ENCODE measurements around the gene BCHE. TPM values are rescaled to one million over a fixed set of nuclear protein-coding genes. Genes with fewer than 3 reads are reported as not detected.

The BCHE gene
- polyA plus RNA-seq, 3 donors, result not detected

DNA sequence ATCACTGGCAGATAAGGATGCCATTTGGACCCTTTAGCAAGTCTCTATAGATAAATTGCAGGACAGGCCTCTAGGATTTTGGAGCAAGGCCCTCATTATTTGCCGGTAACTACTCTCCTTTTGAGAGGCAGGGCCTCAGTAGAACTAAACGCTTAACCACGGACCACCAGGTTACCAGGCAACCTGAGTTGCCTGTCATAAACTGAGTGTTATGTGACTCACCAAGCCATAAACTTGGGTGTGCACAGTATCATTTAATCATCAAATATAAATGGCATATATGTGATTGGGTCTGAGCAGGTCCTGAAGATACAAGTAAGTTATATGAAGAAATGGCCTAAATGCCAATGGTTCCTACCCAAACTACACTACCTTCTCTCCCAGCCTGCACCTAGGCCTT, 93.2 kb downstream of the BCHE start:
- intact Hi-C loops (cut with micrococcal nuclease), result no loop called here
- no peaks in the 10 kb centered on the region for H3K27me3 ChIP-seq (ENCODE audit: control insufficient read depth in 2 of 2, insufficient read depth in 2 of 2, low read length in 2 of 2)
- H4K20me1 ChIP-seq (ENCODE audit: insufficient read depth, low read length), result no peaks in the 10 kb centered on the region
- no peak overlapping the region for H3K4me3 Mint-ChIP-seq
- H3K9me3 Mint-ChIP-seq, result peaks cover 0 to 6% (median 2%) of the 10 kb centered on the region in 7 donors
- no peak overlapping the region for H3K4me2 ChIP-seq (replicated peaks; ENCODE audit: extremely low read depth, low read length, poor library complexity, severe bottlenecking)
- H3K4me1 Mint-ChIP-seq, result no peaks in the 10 kb centered on the region
- no peaks in the 10 kb centered on the region for H3K4me1 ChIP-seq (ENCODE audit: control insufficient read depth in 1 of 2, insufficient read depth in 2 of 2, low read length in 2 of 2)
- TF ChIP-seq, protein P1, sequence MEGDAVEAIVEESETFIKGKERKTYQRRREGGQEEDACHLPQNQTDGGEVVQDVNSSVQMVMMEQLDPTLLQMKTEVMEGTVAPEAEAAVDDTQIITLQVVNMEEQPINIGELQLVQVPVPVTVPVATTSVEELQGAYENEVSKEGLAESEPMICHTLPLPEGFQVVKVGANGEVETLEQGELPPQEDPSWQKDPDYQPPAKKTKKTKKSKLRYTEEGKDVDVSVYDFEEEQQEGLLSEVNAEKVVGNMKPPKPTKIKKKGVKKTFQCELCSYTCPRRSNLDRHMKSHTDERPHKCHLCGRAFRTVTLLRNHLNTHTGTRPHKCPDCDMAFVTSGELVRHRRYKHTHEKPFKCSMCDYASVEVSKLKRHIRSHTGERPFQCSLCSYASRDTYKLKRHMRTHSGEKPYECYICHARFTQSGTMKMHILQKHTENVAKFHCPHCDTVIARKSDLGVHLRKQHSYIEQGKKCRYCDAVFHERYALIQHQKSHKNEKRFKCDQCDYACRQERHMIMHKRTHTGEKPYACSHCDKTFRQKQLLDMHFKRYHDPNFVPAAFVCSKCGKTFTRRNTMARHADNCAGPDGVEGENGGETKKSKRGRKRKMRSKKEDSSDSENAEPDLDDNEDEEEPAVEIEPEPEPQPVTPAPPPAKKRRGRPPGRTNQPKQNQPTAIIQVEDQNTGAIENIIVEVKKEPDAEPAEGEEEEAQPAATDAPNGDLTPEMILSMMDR (IDR thresholded peaks at IDR 0.05), result no peak
- H3K9me3 ChIP-seq (replicated peaks in 1 of 2; ENCODE audit: control insufficient read depth in 1 of 2, insufficient read depth in 1 of 2, low read length in 2 of 2), result no peaks in the 10 kb centered on the region
- no peaks in the 10 kb centered on the region for H3K79me2 ChIP-seq (ENCODE audit: insufficient read depth, low read length)
- no peaks in the 10 kb centered on the region for H3K36me3 Mint-ChIP-seq
- no peak overlapping the region for H3K27ac ChIP-seq (ENCODE audit: low read depth in 1 of 2, low read length in 2 of 2)
- no peak for DNase-seq
- H3K27me3 Mint-ChIP-seq (ENCODE audit: low read depth in 3 of 3), result no peaks in the 10 kb centered on the region
- 100% methylated on average over 1 of the region's 3 CpGs for WGBS (ENCODE audit: insufficient coverage)
- H2AFZ ChIP-seq (ENCODE audit: insufficient read depth, low read depth, low read length, poor library complexity, severe bottlenecking), result no peak overlapping the region
- no peak overlapping the region for H3K9ac ChIP-seq (ENCODE audit: insufficient read depth, low read length, poor library complexity, severe bottlenecking)
- H3K36me3 ChIP-seq (replicated peaks in 1 of 2; ENCODE audit: control insufficient read depth in 1 of 2, insufficient read depth in 2 of 2, low read length in 2 of 2), result no peaks in the 10 kb centered on the region
- no peak overlapping the region for H3K4me3 ChIP-seq (replicated peaks in 1 of 3; ENCODE audit: low read depth in 2 of 3, low read length in 3 of 3)
- no peak overlapping the region for H3K27ac Mint-ChIP-seq

DNA sequence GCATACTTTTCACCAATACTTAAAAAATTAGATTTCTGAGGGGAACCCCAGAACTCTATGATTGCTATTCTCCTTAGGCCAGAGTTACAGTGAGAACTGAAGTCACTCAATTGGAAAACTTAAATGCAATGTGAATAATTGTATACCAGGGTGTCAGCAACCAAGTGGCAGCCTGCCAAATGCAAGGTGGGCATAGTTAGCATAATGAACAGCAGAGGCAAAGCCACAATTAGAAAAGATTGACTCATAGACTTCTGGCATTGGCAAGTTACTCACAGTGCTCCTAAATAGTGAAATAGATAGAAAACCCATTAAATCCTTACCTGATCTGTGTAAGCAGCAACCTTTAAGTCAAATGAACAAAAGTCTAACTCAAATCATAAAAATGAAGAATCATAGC, 94.9 kb downstream of the BCHE start:
- intact Hi-C loops (cut with micrococcal nuclease), result no loop called here
- no peaks in the 10 kb centered on the region for H3K27me3 ChIP-seq (ENCODE audit: control insufficient read depth in 2 of 2, insufficient read depth in 2 of 2, low read length in 2 of 2)
- no peaks in the 10 kb centered on the region for H3K9me3 ChIP-seq (replicated peaks in 1 of 2; ENCODE audit: control insufficient read depth in 1 of 2, insufficient read depth in 1 of 2, low read length in 2 of 2)
- H4K20me1 ChIP-seq (ENCODE audit: insufficient read depth, low read length), result no peaks in the 10 kb centered on the region
- no peaks in the 10 kb centered on the region for H3K4me1 ChIP-seq (ENCODE audit: control insufficient read depth in 1 of 2, insufficient read depth in 2 of 2, low read length in 2 of 2)
- no peak overlapping the region for H3K4me3 ChIP-seq (replicated peaks in 1 of 3; ENCODE audit: low read depth in 2 of 3, low read length in 3 of 3)
- H3K36me3 Mint-ChIP-seq, result no peaks in the 10 kb centered on the region
- no peak overlapping the region for H3K27ac ChIP-seq (ENCODE audit: low read depth in 1 of 2, low read length in 2 of 2)
- no peaks in the 10 kb centered on the region for H3K79me2 ChIP-seq (ENCODE audit: insufficient read depth, low read length)
- TF ChIP-seq, protein P1 (IDR thresholded peaks at IDR 0.05), result no peak
- H3K36me3 ChIP-seq (replicated peaks in 1 of 2; ENCODE audit: control insufficient read depth in 1 of 2, insufficient read depth in 2 of 2, low read length in 2 of 2), result no peaks in the 10 kb centered on the region
- H3K27me3 Mint-ChIP-seq (ENCODE audit: low read depth in 3 of 3), result no peaks in the 10 kb centered on the region
- no peak overlapping the region for H2AFZ ChIP-seq (ENCODE audit: insufficient read depth, low read depth, low read length, poor library complexity, severe bottlenecking)
- no peak overlapping the region for H3K27ac Mint-ChIP-seq
- H3K9me3 Mint-ChIP-seq, result peaks cover 0 to 3% (median 0%) of the 10 kb centered on the region in 7 donors
- no peaks in the 10 kb centered on the region for H3K4me1 Mint-ChIP-seq
- no peak overlapping the region for H3K4me2 ChIP-seq (replicated peaks; ENCODE audit: extremely low read depth, low read length, poor library complexity, severe bottlenecking)
- H3K9ac ChIP-seq (ENCODE audit: insufficient read depth, low read length, poor library complexity, severe bottlenecking), result no peak overlapping the region
- DNase-seq, result no peak
- H3K4me3 Mint-ChIP-seq, result no peak overlapping the region

All from CD14-positive monocyte (primary cell).